GM18508 (cell line): Measurements from ENCODE around the gene WRAP73.

Experiments used
- ATAC-seq: cut with Tn5 transposase; IDR thresholded peaks from one replicate; pipeline ENCODE4 v1.9.1; 2021; ENCODE audit warnings: moderate number of reproducible peaks; ENCODE audit not compliant: insufficient read depth, unreplicated experiment

The WRAP73 gene, protein sequence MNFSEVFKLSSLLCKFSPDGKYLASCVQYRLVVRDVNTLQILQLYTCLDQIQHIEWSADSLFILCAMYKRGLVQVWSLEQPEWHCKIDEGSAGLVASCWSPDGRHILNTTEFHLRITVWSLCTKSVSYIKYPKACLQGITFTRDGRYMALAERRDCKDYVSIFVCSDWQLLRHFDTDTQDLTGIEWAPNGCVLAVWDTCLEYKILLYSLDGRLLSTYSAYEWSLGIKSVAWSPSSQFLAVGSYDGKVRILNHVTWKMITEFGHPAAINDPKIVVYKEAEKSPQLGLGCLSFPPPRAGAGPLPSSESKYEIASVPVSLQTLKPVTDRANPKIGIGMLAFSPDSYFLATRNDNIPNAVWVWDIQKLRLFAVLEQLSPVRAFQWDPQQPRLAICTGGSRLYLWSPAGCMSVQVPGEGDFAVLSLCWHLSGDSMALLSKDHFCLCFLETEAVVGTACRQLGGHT

DNA sequence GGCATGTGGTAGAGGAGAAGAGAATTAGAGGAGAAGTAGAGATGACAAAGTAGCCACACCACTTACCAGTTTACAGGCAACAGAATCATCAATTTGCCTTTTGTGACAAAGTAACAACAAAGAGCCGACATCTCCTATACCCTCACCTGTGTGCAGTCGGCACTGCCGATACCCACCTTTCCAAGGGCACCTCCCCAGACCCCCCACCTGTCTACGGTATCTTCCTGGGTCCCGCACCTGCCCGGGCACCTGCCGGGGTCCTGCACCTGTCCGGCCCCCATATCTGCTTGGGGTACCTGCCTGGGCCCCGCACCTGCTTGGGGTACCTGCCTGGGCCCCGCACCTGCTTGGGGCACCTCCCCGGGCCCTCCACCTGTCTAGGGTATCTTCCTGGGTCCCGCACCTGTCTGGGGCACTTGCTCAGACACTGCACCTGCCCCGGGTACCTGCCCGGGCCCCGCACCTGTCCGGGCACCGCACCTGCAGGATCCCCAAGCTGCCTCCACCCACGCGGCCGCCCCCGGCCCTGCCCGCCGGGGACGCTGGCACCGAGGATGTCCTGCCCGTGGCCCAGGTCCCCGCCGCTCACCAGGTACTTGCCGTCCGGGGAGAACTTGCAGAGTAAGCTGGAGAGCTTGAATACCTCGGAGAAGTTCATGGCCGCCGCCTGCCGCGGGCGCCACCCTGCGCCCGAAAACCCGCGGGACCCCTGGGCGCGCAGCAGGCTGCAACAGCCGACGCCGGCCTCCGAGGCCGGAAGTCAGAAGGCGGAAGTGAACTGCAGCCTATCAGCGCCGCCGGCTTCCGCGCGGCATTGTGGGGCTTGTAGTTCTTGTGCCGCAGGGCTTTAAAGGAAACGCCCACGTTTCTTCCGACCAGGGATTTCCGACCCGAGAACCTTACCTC lies at the start of gene WRAP73:
TSS of gene WRAP73 (minus strand) at position 762 of the 906 bp plus-strand sequence. CDS start at position 658, 104 bp downstream.
- no peak for ATAC-seq

DNA sequence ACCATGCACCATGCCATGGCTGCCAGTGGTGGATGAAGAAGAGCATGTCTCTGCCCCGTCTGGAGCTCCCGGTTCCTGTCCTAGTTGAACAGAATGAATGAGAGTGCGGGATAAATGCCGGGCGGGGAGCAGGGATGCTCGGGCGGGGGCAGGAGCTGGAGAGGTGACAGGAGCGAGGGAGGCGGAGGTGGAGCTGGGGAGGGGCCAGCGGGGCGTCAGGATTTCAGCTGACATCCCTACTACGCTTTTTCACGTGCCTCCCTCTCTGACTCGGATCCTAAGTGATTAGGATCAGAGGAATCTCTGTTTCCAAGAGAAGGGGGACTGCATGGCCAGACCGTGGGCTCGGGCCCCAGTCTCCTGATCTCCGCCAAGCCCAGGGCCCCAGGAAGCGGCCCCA lies 49.7 kb upstream of the WRAP73 start:
- ATAC-seq = no peak

DNA sequence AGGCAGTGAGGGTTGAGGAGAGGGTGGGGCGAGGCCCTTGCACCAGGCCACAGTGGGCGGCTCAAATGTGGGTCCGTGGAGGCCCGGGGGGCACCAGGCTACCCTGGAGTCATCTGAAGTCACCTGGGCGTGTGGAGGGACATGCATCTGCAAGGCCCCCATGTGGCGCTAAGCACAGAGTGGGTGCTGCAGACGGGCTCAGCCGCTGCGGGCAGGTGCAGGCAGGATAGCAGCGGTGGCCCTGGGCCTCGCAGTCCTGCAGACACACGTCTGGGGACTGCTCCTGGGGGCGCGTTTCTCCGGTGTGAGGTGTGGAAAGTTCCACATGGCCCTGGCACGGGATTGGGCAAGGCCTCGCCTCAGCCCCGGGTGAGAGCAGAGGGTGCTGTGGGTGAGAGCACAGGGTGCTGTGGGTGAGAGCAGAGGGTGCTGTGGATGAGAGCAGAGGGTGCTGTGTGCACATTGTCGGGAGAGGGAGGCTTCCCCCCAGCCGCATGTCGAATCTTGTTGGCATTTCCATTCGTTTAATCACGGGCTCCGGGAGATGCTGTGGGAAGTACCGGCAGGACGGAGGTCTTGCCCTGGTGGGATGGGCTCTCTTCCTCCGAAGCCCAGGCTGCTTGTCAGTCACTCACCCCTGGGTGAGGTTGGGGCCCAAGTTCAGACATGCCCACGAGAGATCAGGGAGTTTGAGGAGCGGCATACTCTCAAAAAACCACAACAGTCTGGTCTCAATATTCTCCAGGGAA lies 48.9 kb upstream of the WRAP73 start:
- ATAC-seq = no peak

DNA sequence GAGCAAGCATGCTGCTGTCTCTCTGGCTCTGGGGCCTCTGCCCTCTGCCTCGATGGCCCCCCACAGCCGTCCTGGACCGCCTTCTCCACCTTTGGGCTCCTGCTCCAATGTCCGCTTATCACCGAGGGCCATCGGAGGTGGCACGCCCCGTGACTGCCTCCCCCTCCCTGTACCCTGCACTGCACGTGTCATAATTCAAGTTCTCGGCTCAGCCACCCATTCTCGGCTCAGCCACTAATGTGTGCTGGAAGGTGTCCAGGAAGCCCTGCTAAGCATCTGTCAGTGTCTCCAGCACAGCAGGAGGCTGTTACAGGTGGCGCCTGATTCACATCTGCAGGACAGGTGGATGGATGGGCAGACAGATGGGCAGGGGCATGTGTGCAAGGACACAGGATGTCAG lies 47.9 kb upstream of the WRAP73 start:
- ATAC-seq = no peak

DNA sequence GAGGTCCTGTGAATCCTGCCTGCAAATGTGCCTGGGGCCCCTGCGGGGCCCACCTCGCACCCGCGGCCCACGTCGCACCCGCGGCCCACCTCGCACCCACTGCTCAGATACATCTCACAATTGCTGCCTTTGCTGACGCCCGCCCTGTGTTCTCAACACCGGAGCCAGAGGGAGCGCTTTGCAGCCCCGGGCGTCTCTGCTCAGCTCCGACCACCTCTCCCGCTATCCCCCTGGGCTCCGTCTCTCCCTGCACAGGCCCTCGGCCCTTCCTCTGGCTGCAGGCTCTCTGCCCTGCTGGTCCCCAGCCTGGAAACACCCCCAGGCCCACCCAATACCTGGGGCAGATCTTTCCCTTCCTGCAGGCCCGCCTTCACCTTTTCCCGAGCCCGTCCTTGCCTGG lies 47.2 kb upstream of the WRAP73 start:
- no peak for ATAC-seq

DNA sequence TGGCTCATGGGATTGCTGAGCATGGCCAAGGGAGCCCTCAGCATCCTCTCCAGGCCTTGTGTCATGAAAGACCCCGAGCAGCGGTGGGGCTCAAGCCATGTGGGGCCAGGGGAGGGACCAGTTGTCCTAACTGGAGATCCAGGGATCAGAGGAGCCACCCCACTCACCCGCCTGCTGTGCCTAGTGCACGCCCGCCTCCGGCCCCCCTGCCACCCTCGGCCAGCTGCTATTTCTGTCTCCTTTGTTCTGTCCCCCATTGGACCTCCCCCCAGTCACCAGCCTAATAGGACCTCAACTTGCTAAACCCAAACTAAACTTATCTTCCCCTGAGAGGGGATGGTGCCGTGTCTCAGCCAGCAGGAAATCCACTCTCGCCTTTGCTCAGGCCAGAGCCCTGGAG lies 46.8 kb upstream of the WRAP73 start:
- ATAC-seq = no peak

DNA sequence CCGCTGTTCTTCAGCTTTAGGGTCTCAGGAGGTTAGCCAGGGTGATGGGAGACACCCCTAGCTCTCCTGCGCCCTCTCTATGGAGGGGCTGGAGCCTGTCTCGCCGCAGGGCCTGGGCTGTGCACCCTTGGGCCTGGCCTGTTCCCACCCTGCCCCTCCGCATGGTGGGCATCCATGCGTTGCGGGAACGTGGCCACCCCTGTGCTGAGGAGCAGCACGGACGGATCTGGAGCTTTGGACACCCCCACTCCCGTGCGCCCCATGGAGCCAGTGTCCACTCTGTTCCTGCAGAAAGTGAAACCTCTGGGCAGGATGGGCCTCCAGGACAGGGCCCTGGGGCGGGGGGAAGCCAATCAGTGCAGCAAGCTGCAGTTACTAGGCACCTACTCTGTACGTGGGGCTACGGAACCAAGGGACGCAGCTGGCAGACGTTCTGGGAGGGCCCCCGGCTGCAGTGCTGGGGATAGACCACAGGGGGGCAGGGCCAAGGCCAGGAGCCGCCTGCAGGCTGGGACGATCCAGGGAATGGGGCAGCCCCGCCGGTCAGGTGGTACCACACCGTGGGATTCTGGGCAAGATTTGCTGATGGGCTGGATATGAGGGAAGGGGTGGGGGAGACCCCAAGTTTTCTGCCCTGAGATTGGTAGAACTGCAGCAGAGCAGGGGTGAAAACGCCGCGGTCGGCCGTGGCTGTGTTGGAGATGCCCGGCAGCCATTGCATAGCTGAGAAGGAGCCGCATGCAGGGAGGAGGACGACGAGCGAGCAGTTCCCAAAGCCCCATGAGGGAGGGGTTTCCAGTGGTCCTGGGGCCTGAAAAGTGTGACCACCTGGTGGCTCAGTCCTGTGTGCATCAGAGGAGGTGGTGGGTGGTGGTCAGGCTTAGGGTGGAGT lies 45.7 kb upstream of the WRAP73 start:
- no peak for ATAC-seq

DNA sequence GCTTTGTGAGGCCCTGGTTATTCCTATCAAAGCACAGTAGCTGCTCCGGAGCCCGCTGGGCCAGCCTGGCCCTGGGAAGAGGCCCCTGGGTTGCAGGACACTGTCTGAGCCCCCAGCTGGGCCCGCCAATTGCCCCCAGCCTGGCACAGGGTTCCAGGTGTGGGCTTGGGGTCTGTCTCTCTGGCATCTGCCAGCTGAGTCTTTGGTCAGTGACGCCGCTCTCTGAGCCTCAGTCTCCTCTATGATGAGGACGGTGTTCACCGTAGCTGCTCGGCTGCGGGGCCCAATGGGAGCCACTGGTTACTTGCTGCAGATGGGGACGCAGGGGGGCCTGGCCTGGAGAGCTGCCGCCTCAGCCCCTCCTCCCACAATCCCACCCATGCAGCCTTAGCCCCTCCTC lies 43.4 kb upstream of the WRAP73 start:
- no peak for ATAC-seq

DNA sequence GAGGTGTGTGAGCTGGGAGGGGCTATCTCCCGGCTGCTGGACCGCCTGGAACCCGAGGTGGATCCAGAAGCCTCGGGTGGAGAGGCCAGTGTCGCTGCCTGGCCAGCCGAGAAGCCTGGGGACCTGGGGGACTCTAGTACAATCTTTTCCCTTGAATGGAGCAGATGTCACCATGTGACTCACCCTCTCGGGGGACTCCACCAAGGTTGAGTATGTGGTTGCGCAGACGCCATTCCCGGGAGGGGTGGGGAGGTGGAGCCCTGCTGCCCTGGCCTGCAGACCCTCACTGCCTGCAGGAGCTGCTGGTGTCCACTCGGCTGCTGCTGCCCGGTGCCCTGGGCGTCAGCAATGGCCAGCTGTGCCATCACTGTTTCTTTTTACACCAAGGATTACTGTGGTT lies 42.7 kb upstream of the WRAP73 start:
- ATAC-seq = no peak

DNA sequence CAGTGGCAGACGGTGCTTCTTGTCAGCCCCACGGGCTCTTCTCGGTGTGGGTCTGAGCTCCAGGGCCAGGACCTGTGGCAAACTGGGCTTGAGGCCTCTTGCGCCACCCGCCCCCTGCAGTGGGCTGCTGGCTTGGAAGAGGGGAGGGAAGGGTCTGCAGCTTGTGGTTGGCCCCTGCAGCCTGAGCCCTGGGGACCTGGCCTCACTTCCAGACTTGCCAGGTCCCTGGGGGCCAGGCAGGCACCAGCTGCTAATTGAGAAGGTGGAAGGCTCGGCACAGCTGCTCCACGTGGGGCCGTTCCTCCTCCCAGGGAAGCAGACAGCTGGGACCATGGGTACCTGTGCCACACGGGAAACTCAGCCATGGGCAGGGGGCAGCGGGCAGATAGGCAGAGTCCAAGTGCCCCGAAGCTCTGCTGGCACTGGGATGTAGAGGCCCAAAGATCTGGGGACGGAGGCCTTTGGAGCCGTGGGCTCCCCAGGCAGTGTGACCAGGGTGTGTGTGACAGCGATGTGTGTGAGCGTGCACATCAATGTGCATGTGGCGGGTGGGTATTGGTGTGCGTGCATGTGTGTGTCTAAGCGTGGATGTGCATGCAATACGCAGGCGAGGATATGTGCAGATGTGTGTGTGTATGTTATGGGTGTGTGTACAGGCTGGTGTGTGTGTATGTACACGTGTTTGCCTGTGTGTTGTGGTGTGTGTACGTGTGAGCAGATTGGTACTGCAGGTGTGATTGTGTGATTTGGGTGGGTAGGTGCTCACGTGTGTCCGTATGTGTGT lies 41.7 kb upstream of the WRAP73 start:
- ATAC-seq = no peak

DNA sequence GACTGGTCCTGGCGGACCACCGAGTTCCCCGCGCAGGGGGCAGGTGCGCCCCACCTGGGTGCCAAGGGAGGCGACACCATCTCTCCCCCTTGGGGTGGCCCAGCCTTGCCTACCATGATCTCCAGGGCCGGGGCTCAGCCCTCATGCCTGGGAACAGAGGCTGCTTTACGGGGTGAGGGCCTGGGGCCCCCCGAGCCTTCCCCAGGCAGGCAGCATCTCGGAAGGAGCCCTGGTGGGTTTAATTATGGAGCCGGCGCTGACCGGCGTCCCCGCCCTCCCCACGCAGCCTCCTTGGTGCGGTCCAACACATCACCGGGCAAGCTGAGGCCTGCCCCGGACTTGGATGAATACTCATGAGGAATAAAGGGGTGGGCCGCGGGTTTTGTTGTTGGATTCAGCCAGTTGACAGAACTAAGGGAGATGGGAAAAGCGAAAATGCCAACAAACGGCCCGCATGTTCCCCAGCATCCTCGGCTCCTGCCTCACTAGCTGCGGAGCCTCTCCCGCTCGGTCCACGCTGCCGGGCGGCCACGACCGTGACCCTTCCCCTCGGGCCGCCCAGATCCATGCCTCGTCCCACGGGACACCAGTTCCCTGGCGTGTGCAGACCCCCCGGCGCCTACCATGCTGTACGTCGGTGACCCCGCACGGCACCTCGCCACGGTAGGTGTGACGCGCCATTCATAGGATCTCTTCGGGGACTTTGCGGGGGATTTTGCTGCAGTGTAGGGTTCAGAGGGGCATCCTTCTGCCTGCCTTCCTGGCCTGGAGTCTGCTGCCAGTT lies 40.6 kb upstream of the WRAP73 start:
- no peak for ATAC-seq

DNA sequence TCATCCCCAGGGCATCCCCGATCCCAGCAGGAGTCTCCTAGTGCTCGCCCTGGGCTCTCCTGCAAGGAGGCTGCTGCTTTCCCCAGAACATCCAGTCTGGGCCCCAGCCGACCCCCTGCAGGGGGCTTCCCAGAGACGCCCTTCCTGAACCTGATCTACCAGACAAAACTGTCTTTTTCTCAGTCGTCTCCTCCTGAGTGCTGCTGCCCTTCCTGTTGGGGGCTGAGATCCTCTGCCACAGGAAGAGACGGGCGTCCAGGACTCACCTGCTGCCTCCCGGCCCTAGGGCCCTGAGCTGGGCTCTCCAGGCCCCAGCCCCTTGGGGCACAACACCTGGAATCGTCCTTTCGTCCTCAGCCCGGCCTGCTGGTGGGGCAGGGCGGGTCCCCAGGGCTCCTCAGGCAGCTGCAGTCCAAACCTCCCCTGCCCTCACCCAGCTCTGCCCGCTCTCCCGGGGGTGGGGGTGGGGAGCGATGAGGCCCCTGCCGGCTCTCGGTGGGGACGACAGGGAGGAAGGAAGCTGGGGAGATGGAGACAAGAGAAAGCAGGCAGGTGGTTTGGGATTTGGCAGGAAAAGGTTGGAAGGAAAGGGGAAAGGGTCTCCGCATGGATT lies 39.3 kb upstream of the WRAP73 start:
- ATAC-seq = no peak

DNA sequence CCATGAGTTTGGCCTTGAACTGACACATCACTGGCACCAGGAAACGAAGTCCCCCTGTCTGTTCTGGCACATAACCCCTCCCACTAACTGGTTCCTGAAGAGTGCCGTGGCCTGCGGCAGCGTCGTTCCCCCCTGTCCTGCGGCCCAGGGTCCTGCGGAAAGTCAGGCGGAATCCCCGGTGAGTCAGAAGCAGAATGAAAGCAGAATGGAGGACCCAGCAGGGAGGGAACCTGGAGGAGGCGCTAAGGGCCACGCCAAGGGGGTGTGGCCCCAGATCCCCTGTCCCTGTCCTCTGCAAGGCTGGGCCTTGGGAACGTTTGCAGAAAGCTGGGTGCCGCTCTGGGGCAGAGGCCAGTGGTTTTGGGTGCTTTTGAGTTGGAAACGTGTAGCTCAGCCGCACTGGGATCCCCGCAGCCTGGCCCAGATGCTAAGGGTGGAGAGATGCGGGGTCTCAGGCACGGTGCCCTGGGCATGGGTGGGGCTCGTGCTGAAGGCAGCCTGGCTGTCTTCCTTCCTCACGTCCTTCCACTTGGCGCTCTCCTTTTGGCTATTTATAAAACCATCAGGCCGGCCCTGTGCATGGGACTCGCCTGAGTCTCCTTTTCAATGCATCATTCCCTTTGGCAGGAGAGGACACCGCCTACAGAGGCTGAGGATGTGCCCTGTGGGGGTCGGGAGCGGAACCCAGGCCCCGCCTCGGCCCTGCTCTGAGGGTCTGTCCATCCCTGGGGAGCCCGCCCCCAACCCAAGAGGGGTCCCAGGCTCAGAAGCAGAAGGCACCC lies 38.6 kb upstream of the WRAP73 start:
- ATAC-seq = no peak

DNA sequence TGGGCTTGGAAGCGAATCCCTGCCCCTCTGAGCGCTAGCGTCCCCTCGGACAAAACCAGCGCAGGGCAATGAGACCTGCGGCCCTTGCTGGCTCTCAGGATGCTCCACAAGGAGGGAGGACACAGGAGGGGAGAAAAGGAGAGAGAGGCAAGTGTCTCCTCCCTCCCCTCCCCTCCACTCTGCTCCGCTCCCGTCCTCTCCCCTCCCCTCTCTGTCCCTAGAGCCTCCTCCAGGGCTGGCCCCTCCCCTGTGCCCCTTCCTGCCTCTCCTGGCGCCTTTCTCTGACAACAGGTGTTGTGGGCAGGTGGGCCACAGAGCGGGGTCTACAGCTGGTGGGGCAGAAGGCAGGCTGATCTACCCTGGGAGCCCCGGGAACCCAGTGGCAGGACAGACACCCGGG lies 37.6 kb upstream of the WRAP73 start:
- no peak for ATAC-seq

DNA sequence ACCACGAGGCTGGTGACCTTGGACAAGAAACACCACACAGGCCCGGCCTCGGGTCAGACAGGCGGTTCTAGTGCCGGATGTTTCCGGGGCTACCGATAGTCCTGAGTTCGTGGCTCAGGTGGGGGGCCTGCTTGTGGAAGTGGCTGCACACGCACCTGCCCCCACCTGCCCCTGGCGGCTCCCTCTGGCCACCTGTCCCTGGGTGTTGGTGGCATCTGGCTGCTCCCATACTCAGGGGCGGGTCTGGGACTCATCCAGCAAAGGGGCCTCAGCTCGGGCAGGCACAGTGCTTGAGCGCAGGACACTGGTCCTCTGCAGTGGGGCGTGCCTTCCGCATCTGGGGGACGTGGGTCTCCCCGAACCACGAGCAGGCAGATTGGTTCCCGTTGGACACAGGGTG lies 36.0 kb upstream of the WRAP73 start:
- no peak for ATAC-seq

DNA sequence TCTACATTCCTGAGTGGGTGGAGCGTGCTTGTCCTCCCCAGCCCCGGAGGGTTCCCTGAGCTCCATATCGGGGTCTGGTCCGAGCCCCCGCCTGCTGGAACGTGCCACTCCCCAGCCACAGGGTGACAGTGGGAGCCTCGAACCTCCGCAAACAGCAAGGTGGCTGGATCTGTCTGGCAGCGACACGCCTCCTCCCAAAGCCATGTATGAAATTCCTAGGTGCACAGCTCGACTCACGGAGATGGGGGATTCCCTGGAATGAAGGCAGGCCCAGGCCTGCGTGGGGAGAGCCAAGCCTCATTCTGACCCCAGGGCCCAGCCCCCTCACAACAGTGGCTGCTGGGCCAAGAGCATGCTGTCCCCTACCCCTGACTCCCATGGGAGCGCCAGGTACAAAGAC lies 35.3 kb upstream of the WRAP73 start:
- no peak for ATAC-seq

DNA sequence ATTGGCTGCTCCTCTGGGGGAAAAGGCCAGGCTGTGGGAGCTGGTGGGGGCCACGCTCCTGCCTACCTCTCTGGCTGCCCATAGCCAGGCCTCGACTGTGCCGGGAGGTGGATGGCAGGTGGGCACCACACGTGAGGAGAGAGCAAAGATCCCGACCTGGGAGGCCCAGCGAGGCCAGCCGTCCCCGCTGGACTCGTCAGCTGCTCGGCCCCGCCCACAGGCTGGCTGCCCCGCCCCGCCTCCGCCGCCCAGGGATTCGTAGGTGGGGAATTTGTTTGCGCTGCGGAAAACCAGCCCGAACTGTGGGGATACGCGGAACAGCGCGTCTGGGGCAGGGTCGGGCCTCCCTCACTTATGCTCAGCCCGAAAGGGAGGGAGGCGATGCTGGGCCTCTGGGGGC lies 34.1 kb upstream of the WRAP73 start:
- ATAC-seq = no peak
